PC-9 (cell line): Measurements from ENCODE around the gene TPH1. TPM values are rescaled to one million over a fixed set of nuclear protein-coding genes. Genes with fewer than 3 reads are reported as not detected.

ENCODE experiments used
- BruUV-seq: library from RNA; stranded (reverse); fragments of 400-500 nt; replicated peaks from 2 replicates; lab custom pipeline; 2021; lab: Mats Ljungman, UMichigan
- CTCF ChIA-PET: fragments of 300-600 bp; sonication (Branson Sonifier 250); formaldehyde crosslinking; loops from one replicate; lab custom pipeline; 2022; ENCODE audit warnings: antibody characterized with exemption; lab: Charles Lee
- POLR2A ChIA-PET: fragments of 300-600 bp; sonication (Branson Sonifier 250); formaldehyde crosslinking; loops from one replicate; lab custom pipeline; 2022; ENCODE audit warnings: antibody characterized with exemption; ENCODE audit not compliant: unreplicated experiment; lab: Charles Lee
- DNase-seq, 2 experiments: peaks; one replicate each; pipeline versions ENCODE4 v3.0.0 to v3.0.0-alpha.2; 2015 to 2022; ENCODE audit warnings: mixed read lengths in 1 of 2
- H2AFZ ChIP-seq: fragments of 200-600 bp; sonication (generic); 2 replicates; pipeline ENCODE4 v1.8.1; 2017; ENCODE audit warnings: antibody characterized with exemption
- H3F3A ChIP-seq: fragments of 200-600 bp; sonication (generic); 2 replicates; pipeline ENCODE4 v1.8.1; 2017; ENCODE audit warnings: antibody characterized with exemption, mild to moderate bottlenecking, low read depth; ENCODE audit not compliant: insufficient read depth
- H3K27ac ChIP-seq: fragments of 200-600 bp; sonication (generic); 2 replicates; pipeline ENCODE4 v1.6.1; 2016; ENCODE audit warnings: mixed run types
- H3K27me3 ChIP-seq: fragments of 200-600 bp; sonication (generic); 2 replicates; pipeline ENCODE4 v1.6.1; 2016; ENCODE audit warnings: low read depth, mixed run types; ENCODE audit not compliant: insufficient read depth
- H3K36me3 ChIP-seq: fragments of 200-600 bp; sonication (generic); 2 replicates; pipeline ENCODE4 v1.6.1; 2016; ENCODE audit warnings: low read depth, mixed run types
- H3K4me1 ChIP-seq: fragments of 200-600 bp; sonication (generic); replicated peaks from 2 replicates; pipeline ENCODE4 v1.6.1; 2016; ENCODE audit warnings: mixed run types; ENCODE audit not compliant: insufficient read depth
- H3K4me2 ChIP-seq: fragments of 200-600 bp; sonication (generic); 2 replicates; pipeline ENCODE4 v1.6.1; 2017; ENCODE audit warnings: mixed run types
- H3K4me3 ChIP-seq: fragments of 200-600 bp; sonication (generic); 2 replicates; pipeline ENCODE4 v1.6.1; 2016; ENCODE audit warnings: mixed run types
- H3K79me2 ChIP-seq: fragments of 200-600 bp; sonication (generic); 2 replicates; pipeline ENCODE4 v1.6.1; 2017; ENCODE audit warnings: low read depth, mixed run types
- H3K9me2 ChIP-seq: fragments of 200-600 bp; sonication (generic); 2 replicates; pipeline ENCODE4 v1.8.1; 2017; ENCODE audit warnings: mild to moderate bottlenecking; ENCODE audit not compliant: insufficient read depth
- H3K9me3 ChIP-seq: fragments of 200-600 bp; sonication (generic); 2 replicates; pipeline ENCODE4 v1.8.1; 2016; ENCODE audit warnings: low read depth; ENCODE audit not compliant: insufficient read depth
- H4K20me1 ChIP-seq: fragments of 200-600 bp; sonication (generic); 2 replicates; pipeline ENCODE4 v1.8.1; 2017; ENCODE audit not compliant: insufficient read depth
- EZH2 ChIP-seq: fragments of 200-600 bp; sonication (generic); IDR thresholded peaks from 2 replicates; pipeline ENCODE4 v1.8.0; 2017; ENCODE audit warnings: antibody characterized with exemption, low read depth
- intact Hi-C: fragments of 100-400 bp; cut with micrococcal nuclease; formaldehyde crosslinking; loops from one replicate; pipeline ENCODE4 v1.10.0; 2022; ENCODE audit not compliant: unreplicated experiment
- total RNA-seq: library from RNA; stranded (reverse); gene quantifications from 2 replicates; pipeline ENCODE4 v1.2.3, GENCODE V29; 2021
- TF ChIP-seq, protein P1 (sequence below): fragments of 200-600 bp; sonication (generic); conservative IDR thresholded peaks from 2 replicates; pipeline ENCODE4 v1.6.1; 2017; ENCODE audit warnings: mixed run types, antibody characterized with exemption, mild to moderate bottlenecking, moderate library complexity

The TPH1 gene
- total RNA-seq, 1 experiment from 2014 or later, result not detected

DNA sequence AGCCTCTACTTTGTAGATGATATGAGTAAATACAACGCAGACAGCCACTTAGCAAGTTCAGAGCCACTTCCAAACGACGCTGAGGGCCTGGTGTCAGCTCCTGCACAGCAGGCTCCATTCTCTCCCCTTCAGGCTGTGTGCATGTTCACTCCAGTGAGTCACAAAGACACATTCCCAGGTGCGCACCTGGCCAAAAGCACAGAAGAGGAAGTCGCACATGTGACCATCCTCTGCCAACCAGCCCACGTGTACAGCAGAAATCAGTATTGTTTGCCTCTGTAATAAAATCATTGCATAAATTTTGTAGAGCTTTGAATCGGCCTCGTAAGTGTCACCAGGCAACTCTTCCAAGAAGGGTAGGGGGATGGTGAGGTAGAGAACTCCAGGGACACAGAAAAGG is 19.5 kb upstream of the TPH1 start:
- TF ChIP-seq, protein P1, sequence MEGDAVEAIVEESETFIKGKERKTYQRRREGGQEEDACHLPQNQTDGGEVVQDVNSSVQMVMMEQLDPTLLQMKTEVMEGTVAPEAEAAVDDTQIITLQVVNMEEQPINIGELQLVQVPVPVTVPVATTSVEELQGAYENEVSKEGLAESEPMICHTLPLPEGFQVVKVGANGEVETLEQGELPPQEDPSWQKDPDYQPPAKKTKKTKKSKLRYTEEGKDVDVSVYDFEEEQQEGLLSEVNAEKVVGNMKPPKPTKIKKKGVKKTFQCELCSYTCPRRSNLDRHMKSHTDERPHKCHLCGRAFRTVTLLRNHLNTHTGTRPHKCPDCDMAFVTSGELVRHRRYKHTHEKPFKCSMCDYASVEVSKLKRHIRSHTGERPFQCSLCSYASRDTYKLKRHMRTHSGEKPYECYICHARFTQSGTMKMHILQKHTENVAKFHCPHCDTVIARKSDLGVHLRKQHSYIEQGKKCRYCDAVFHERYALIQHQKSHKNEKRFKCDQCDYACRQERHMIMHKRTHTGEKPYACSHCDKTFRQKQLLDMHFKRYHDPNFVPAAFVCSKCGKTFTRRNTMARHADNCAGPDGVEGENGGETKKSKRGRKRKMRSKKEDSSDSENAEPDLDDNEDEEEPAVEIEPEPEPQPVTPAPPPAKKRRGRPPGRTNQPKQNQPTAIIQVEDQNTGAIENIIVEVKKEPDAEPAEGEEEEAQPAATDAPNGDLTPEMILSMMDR, result no peak
- no peak for TF ChIP-seq EZH2
- H3K4me2 ChIP-seq, result no peak overlapping the region
- H3K27me3 ChIP-seq, result no peaks in the 10 kb centered on the region
- H3K9me3 ChIP-seq, result no peaks in the 10 kb centered on the region
- H3K9me2 ChIP-seq, result no peaks in the 10 kb centered on the region
- POLR2A ChIA-PET, result no interaction called here
- H3K36me3 ChIP-seq, result no peaks in the 10 kb centered on the region
- BruUV-seq, result no TSS peak
- no peaks in the 10 kb centered on the region for H3K79me2 ChIP-seq
- H3K4me3 ChIP-seq, result no peak overlapping the region
- H2AFZ ChIP-seq, result no peak overlapping the region
- no peaks in the 10 kb centered on the region for H4K20me1 ChIP-seq
- no peaks in the 10 kb centered on the region for H3K4me1 ChIP-seq
- intact Hi-C loops, result no loop called here
- H3K27ac ChIP-seq, result no peak overlapping the region
- CTCF ChIA-PET, result no interaction called here
- no peak for DNase-seq
- H3F3A ChIP-seq, result no peaks in the 10 kb centered on the region

DNA sequence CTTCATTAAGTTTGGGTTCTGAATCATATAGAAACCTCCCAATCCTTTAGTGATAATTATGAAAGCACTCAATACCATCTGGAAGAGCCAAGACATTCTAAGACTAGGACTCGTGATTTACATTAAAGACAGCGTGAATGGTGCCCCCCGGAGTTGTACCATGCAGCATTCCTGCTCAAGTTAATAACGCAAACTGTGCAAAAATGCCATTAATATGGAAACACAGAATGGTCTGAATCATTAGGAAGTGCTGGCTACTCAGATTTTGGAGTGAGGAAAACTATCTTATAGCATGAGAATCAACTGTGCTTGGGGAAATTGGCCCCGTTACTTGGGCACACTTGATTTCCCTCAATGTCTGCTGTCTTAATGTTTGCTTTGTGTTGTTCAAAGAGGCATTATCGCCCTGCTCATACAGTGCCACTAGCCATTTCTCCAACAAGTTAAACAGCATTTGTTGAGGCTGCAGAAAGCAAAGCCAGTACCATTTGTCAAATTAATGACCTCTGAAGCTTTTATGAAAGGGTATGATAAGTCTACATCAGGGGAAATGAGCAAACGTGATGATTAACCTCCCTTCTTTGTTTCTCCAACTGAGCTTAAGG is 18.5 kb upstream of the TPH1 start:
- H3K79me2 ChIP-seq, result no peaks in the 10 kb centered on the region
- H4K20me1 ChIP-seq, result no peaks in the 10 kb centered on the region
- no peak overlapping the region for H3K4me3 ChIP-seq
- no peaks in the 10 kb centered on the region for H3K27me3 ChIP-seq
- no peaks in the 10 kb centered on the region for H3K9me3 ChIP-seq
- intact Hi-C loops, result no loop called here
- H3K4me1 ChIP-seq, result no peaks in the 10 kb centered on the region
- H3K4me2 ChIP-seq, result no peak overlapping the region
- no peaks in the 10 kb centered on the region for H3K9me2 ChIP-seq
- no TSS peak for BruUV-seq
- H3K36me3 ChIP-seq, result no peaks in the 10 kb centered on the region
- no peak for DNase-seq
- POLR2A ChIA-PET, result no interaction called here
- no peak overlapping the region for H2AFZ ChIP-seq
- H3F3A ChIP-seq, result no peaks in the 10 kb centered on the region
- no peak overlapping the region for H3K27ac ChIP-seq
- TF ChIP-seq, protein P1, result no peak
- no peak for TF ChIP-seq EZH2
- CTCF ChIA-PET, result no interaction called here

DNA sequence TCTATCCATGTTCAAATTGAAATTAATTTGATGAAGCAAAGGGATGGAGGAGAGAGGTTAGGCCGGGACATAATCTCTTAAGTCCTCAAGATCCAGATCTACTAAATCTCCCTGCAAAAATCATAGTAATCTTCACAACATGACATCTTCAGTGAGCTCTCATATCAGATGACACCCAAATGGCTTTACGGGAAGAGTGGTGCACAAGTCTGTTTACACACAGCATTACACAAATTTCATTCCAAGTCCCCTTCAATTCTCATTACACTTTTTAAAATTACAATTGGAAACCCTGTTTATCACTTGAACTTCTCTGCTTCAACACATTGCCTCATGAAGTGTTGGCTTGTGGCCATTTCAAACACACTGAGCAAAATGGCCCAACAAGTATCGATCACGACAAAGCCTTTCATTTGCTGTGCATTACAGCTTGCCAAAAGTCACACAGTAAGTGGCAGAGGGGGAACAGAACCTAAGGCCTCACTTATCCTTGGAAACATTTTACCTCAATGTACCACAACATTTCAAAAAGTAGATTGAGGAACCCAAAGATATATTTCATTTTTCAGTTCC is 17.9 kb upstream of the TPH1 start:
- Histone ChIP-seq H3K4me1 (no peaks in the 10 kb centered on the region), H3F3A (no peaks in the 10 kb centered on the region), H3K4me2 (no peak overlapping the region), H3K9me3 (no peaks in the 10 kb centered on the region), H3K79me2 (no peaks in the 10 kb centered on the region), H3K27me3 (no peaks in the 10 kb centered on the region), H3K9me2 (no peaks in the 10 kb centered on the region), H3K36me3 (no peaks in the 10 kb centered on the region), H3K4me3 (no peak overlapping the region), H2AFZ (no peak overlapping the region), H3K27ac (no peak overlapping the region), H4K20me1 (no peaks in the 10 kb centered on the region)
- POLR2A ChIA-PET, result interaction anchor here (0.6 kb wide), 1 partner anchor 218 kb away, joined by 6 read pairs; no protein-coding TSS in a partner anchor
- intact Hi-C loops, result no loop called here
- DNase-seq, result no peak
- TF ChIP-seq EZH2, result no peak
- TF ChIP-seq, protein P1, result no peak
- no TSS peak for BruUV-seq
- CTCF ChIA-PET, result interaction anchor here (0.5 kb wide), 1 partner anchor 330 kb away, joined by 3 read pairs; no protein-coding TSS in a partner anchor
